HG03108 (cell line): ENCODE measurements around the gene COL20A1.

Experiments used
- ATAC-seq: cut with Tn5 transposase; IDR thresholded peaks from one replicate; pipeline ENCODE4 v1.9.1; 2021; ENCODE audit warnings: moderate library complexity; ENCODE audit not compliant: unreplicated experiment

Gene COL20A1

GRCh38 chr20:63277466-63278272, 15.3 kb upstream of the COL20A1 start:
- ATAC-seq, result no peak

- no peak for ATAC-seq
These were observed 14.3 kb upstream of the COL20A1 start for GRCh38 chr20:63278661-63279060.

GRCh38 chr20:63279931-63280330, 13.1 kb upstream of the COL20A1 start:
- ATAC-seq, result no peak

DNA sequence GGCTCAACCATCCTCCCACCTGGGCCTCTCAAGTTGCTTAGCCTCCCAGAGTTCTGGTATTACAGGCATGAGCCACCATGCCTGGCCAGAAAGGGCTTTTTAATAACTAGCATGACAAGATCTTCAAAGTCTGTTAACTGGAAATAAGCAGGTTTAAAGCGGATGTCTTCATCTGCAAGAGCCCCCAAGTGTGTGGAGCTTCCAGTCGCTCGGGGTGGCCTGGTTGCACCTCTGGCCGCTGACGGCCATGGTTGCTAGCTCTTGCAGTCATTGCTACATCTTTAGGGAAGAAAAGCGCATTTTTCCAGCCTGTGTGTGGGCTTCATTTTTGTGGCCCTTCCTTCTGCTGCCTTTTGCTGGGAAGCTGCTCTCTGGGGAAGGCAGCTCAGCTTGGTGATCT, 12.6 kb upstream of the COL20A1 start:
- no peak for ATAC-seq

DNA sequence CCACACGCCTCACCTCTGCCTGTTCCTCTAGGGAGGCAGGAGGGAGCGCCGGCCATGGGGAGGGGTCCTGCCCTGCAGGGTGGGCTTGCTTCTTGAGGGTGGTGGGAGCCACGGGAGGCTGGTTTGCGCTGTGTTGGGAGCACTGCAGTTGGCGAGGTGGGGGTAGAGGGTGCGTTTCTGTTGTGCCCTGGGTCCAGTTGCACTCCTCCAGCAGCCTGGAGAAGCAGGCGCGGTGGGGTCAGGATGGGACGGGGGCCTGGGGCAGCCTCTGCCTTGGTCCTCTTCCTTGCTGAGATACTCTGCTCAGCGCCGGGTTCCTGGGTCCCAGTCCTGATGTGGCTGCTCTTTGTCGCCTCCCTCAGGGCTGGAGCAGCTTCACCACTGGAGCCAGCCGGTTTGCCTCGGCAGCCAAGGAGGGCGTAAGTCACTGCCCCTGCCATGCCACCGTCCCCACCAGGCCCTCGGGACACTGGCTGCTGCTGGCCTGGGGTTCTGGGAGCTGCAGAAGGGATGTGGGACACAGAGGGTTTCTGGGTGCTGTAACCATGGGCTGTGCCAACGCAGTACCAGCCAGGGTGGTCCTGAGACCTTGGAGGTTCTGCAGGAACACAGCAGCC, 11.9 kb upstream of the COL20A1 start:
- ATAC-seq, result no peak

GRCh38 chr20:63281742-63282665, 11.0 kb upstream of the COL20A1 start:
- no peak for ATAC-seq

DNA sequence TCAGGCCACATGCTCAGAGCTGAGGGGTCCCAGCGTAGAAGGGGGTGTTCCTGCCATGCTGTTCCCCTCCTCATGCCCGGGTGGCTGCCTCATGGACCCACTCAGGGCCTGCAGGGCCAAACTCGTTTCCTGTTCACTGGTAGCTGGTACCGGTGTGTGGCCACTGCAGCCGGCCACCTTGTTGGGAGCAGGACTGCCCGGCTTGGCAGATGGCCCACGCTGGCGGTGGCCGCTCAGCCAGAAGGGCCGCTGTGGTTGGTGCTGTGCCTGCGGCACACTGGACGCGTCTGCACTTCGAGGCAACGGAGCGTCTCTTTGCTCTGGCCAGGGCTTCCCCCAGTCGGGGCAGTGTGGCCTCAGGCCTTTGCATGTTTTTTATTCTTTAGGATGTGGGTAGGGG, 10.0 kb upstream of the COL20A1 start:
- no peak for ATAC-seq

DNA sequence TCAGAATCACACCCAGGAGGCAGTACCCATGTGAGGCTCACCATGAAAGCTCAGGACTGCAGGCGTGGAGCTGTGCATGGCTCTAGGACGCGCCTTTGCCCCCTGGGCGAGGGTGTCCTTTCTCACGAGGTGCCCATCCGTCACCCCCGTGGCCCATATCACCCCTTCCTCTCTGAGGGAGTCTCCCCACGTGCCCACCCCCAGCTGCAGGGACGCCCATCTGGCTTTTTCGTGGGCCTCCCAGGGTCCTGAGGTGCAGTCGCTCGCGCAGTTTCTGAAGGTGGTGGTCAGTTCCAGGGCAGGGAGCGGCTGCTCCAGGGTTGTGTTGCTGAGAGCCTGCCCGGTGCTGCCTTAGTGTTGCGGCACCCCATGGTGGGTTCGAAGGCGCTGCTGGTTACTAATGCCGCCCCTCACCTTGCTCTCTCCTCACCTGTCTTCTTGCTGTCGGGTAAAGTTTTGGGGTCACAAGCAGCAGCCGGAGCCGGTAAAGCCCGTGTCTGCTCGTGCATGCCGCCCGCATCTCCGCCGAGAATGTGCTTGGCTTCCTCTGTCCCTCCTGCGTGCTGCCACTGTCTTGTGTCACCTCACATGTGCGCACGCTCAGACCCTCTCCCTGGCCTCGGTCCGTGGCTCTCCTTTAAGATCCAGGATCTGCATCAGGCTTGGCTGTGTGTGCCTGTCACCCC, 9.4 kb upstream of the COL20A1 start:
- ATAC-seq, result no peak

- ATAC-seq, result no peak
These were observed 8.9 kb upstream of the COL20A1 start for GRCh38 chr20:63284083-63284440.

DNA sequence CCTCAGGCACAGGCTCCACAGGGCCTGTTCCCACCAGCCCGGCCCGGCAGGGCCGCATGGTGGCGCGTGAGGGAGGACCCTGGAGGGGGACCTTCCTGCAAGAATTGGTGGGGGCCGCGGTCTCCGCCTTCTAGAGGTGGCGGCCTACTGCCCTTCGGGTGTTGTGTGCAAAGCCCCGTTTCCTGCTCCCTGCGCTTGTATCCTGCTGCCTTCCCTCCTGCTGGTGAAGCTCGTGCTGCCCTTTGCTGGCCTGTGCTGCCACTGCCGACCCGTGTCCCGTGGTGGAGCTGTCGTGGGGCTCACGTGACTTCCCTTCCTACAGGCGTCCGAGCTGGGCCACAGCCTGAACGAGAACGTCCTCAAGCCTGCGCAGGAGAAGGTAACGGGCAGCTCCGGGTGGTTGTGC, 8.4 kb upstream of the COL20A1 start:
- no peak for ATAC-seq

- ATAC-seq, result no peak
These were observed 7.9 kb upstream of the COL20A1 start for GRCh38 chr20:63284981-63285524.

- no peak for ATAC-seq
These were observed 7.1 kb upstream of the COL20A1 start for GRCh38 chr20:63285636-63286615.

DNA sequence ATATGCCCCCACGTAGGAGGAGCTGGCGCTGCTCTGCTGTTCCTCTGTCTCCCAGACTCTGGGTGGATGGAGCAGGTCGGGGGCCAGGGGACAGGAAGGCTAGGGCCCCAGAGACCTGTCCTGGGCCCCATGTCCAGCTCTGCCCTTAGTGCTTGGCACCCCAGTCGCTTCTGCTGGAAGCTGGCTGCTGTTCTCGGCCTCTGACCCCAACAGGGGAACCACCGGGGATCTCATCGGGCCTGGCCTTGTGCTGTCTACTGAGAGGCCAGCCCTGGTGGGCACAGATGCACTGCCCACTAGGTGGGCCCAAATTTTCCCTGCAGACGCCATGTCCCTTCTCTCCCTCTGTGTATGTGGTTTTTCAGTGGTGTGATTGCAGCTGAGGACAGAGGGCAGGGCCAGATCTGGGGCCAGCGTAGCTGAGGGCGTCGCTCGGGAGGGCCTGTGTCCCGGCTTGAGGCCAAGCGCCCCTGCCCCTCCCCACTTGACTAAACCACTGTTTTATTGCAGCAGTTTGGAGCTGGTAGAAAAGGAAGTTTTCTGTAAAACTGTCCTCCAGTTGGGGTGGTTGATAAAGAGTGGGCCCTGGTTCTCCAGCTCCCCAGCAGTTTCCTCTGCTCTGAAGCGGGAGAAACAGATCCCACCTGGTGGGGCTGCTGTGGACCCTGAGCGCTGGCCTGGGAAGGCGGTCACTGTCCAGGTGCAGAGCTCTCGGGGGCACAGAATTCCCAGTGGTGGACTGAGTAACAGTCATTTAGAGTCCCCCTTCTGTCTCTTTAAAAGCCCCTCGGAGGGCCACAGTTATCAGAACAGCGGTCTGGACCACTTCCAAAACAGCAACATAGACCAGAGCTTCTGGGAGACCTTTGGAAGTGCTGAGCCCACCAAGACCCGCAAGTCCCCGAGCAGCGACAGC, 5.9 kb upstream of the COL20A1 start:
- ATAC-seq, result no peak

- ATAC-seq, result no peak
These were observed 5.0 kb upstream of the COL20A1 start for GRCh38 chr20:63287697-63288580.

DNA sequence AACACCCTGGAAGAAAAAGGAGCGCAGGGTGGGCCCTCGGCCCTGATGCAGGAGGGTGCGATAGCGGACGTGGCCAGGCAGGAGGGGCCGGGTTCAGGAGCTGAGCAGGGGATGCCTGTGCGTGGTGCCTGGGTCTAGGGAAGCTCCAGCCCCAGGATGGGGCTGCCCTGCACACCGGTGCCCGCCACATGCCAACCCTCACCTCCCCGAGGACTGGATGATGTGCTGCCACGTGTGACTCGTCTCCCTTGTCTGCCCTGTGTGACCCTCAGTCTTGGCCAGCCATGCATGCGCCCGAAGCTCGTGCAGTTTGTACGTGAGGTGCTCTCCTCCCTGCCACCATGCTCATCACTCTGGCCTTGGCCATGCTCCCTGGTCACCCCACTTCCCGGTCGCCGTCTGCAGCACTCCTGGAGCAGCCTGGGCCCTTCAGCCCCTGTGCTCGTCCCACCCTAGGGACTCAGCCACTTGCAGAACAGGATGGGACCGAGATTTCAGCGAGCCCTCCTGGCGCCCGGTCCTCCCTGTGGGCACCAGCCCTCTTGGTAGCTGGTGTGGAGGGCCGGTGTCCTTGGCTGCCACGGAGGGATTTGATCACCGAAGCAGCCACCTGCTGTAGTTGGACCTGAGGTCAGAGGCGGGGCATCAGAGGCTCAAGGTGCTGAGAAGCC, 4.3 kb upstream of the COL20A1 start:
- ATAC-seq, result no peak

DNA sequence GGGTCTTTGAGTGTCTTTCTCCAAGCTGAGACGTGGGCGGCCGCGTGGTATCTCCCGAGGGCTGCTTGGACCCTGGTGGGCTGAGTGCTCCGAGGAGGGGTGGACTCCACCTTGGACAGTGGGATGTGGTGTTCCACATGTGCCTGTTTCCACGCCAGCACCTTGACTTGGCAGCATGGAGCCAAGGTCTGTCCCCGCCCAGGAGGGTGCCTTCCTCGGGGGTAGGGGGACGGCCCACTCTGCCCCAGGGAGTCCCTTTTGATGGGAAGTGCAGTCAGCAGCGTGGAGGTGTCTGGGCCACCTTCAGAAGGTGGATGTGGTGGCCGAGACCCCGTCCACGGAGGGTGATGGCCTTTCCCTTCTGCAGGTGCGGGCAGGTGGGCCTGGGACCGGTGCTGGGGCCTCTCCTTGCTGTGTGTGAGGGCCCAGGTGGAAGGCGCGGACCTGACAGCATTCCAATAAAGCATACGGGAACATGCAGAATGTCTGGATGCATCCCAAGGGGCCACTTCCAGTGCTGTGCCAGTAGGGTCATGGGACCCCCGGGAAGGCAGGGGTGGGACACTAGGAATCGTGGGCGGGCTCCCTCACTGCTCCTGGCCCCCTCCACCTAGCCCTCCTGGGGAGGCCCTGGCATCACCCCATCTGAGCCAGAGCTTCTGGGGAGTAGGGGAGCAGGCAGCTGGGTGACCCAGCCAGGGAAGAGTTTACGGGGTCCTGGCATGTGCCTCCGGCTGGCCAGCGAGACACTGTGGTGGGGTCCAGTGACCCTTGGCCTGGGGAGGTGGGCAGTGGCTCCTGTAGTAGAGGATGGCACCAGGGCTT, 3.5 kb upstream of the COL20A1 start:
- no peak for ATAC-seq
